Middle frontal gyrus (tissue), 1 donor: ENCODE data around the gene ZNF101.
A peak's percentile ranks its signal among the peaks of the same experiment; 100 is the strongest.

Experiments used
- DNase-seq: peaks from one replicate; pipeline ENCODE4 v3.0.0-alpha.2; 2015; ENCODE audit warnings: low spot score; ENCODE audit errors: extremely low spot score

Gene ZNF101

DNA sequence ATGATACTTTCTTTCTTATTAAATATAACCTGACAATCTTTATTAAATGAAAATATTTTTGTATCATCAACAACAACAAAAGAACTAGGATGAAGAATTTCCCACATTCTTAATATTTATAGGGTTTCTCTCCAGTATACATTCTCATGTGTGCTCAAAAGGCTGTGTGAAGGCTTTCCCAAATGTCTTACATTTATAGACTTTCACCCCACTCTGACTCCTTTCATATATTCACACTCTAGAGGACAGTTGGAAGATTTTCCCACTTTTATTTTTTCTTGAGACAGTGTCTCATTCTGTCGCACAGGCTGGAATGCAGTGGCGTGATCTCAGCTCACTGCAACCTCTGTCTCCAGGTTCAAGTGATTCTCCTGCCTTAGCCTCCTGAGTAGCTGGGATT lies 41.9 kb downstream of the ZNF101 start:
- no peak for DNase-seq

DNA sequence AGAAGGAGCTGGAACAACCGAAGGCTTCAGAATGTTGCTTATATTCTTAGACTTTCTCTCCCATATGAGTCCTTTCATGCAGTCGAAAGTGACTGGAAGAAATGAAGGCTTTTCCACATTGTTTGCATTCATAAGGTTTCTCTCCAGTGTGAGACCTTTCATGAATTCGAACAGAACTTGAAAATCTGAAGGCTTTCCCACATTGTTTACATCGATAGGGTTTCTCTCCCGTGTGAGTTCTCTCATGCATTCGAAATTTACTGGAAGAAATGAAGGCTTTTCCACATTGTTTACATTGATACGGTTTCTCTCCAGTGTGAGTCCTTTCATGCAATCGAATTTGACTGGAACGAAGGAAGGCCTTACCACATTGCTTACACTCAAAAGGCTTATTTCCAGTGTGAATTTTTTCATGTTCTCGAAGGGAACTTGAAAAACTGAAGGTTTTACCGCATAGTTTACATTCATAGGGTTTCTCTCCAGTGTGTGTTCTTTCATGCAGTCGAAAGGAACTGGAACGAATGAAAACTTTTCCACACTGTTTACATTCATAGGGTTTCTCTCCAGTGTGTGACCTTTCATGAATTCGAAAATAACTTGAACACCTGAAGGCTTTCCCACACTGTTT lies 42.8 kb downstream of the ZNF101 start:
- no peak for DNase-seq

DNA sequence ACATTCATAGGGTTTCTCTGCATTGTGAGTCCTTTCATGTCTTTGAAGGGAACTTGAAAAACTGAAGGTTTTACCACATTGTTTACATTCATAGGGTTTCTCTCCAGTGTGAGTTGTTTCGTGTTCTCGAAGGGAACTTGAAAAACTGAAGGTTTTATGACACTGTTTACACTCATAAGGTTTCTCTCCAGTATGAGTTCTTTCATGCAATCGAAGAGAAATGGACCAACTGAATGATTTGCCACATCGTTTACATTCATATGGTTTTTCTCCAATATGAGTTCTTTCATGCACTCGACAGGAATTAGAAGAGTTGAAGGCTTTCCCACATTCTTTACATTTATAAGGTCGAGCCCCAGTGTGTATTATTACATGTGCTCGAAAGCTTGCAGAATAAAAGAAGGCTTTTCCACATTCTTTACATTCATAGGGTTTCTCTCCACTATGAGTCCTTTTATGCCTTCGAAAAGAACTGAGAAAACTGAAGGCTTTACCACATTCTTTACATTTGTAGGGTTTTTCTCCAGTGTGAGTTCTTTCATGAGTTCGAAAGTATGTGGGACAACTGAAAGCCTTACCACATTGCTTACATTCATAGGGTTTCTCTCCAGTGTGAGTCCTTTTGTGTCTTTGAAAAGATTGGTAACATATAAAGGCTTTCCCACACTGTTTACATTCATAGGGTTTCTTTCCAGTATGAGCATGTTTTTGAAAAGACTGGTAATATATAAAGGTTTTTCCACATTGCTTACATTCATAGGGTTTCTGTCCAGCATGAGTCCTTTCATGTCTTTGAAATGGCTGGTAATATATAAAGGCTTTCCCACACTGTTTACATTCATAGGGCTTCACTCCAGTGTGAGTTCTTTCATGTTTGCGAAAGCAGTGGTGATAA lies 43.5 kb downstream of the ZNF101 start:
- DNase-seq: no peak

DNA sequence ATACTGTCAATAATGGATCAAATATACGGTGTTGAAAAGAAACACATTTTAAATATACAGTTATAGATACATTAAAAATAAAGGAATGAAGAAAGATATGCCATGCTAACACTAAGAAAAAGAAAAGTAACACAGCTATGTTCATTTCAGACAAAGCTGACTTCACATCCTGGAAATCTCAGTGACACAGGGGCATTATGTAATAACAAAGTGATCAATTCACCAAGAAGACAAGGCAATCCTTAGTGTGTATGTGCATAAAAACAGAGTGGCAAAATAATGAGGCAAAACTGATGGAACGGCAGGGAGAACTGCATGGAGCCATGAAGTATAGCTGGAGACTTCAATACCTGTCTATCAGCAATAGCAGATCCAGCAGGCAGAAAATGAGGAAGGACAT lies 51.2 kb downstream of the ZNF101 start:
- DNase-seq: no peak

DNA sequence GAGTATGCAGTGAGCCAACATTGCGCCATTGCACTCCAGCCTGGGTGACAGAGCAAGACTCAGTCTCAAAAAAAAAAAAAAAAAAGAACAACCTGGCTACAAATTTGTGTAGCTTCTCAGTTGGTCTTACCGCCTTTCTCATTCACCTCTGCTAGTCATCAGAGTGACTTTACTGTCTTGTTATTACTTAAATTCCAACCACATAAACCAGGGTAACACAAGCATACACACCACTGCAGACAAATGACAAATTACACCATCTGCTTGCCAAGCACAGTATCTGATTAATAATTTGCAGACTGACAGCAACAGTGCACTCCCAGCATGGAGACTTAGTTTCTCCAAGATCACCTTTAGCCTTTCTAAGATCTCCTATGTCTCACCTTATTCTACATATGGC lies 53.3 kb downstream of the ZNF101 start:
- no peak for DNase-seq

DNA sequence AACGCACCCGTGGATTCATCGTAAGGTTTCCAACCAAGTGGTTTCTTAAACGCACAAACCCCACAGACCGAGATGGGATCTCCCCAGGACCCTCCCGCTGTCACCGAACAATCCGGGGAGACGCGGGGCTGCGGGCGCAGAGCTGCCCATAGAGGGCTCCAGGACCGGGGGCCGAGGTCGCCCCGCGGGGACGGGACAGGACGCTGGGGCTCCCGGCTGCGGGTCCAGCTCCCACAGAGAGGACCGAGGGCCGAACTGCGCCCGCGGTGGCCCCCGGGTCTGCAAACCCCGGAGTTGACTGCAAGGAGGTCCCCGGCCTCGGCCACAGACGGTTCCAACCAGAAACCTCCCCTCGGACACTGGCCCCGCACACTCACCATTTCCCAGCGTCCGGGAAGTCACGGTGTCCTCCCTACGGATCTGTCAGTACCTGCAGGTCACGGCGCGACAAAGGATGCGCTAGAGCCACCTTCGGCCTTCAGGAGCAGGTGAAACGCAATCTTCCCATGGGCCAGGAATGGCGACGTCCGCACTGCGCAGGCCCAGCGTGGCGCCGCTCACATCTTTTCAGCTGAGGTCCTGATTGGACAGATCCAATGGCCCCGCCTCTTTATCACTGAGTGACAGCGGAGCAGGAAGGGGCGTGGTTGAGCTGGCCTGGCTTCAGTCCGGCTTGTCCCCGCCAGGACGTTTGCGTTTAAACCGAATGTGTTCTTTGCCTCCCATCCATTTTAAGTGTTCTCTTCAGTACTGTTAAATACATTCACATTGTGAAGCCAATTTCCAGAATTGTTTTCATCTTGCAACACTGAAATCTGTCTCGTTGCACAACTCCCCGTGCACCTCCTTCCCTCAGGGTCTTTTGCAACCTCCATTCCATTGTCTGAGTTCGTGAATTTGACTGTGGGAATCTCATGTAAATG lies 64.2 kb downstream of the ZNF101 start, which contains the start of gene ZNF14:
Gene ZNF14 (minus strand): TSS at position 534 of the 923 bp plus-strand sequence. CDS start 154 bp downstream, at position 380.
- peak; percentile 91 for DNase-seq
